Anterior cingulate cortex (tissue), 58 donors: ENCODE data around the gene RALGPS2.
"Not testable (repeated sequence)": the region's sequence is repeated elsewhere in the genome, so short reads cannot be mapped to it uniquely, and the experiment has no call there.

ENCODE experiments used
- DNase-seq, 58 donors: peaks; one replicate each; lab custom pipeline; 2025; lab: John Stamatoyannopoulos, UW

The RALGPS2 gene

DNA sequence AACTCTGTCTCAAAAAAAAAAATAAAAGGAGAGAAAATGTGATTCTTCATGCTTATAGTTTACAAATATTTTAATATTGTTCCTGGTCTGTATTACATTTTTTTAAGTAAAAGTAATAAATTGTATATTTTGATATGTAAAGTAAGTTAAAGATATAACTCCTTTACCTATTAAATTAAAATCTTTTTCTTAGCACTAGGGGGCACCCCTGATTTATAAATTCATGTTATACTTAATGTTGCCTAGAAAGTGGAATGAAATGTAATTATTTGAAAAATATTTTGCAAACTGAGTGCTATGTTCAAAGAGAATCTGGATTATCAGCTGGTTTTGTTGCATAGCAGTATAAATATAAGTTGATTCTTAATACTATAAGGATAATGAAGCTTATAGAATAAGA lies 49.2 kb downstream of the RALGPS2 start:
- DNase-seq = peak in 1 of 58 donors; percentile 7

DNA sequence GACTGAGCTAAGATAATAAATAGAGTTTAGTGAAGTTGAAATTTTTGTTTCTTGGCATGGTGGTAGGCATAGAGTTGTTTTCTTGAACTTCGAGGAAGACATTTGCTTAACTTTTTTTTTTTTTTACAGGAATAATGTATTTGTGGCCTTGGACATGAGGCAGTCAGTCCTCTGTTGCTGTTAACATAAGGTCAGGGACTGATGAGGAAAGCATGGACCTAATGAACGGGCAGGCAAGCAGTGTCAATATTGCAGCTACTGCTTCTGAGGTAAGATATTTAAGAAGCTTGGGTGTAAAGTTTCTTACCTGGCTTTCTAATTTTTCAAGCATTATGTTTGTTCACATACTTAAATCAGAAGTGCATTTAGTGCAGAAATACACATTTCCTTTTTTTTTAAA lies 51.5 kb downstream of the RALGPS2 start:
- no peak for DNase-seq

DNA sequence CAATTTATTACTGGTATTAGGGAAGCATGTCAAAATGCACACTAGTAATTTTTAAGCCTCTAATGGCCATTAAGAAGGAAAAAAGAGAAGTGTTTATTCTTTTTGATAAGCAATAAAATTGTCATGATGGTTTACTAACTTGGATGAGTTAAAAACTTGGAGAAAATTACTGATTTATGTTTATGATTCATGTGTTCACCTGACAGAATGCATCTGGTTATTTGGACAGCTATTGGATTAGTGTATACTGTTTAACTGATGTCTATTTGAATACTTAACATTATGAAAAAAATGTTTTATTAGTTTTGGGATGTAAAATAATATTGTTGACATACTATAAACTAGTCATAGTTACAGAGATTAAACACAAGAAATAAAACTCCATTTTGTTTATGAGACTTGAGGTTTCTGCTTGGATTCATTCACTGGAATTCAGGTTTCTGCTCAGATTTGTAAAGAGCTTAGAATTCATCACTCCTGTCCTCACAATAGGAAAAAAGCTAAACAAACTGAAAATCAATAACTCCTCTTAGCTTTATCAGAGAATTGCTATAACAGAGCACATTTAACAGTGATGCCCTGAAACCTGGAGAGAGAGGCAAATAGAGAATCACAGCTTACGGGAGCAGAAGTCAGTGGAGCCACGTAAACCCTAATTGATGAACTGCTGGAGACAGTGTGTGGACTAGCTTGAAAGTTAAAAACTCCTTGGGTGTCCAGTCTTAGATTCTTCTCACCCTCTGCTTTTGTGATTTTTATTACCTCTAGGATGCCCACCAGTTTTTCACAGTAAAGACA lies 56.7 kb downstream of the RALGPS2 start:
- no peak for DNase-seq

DNA sequence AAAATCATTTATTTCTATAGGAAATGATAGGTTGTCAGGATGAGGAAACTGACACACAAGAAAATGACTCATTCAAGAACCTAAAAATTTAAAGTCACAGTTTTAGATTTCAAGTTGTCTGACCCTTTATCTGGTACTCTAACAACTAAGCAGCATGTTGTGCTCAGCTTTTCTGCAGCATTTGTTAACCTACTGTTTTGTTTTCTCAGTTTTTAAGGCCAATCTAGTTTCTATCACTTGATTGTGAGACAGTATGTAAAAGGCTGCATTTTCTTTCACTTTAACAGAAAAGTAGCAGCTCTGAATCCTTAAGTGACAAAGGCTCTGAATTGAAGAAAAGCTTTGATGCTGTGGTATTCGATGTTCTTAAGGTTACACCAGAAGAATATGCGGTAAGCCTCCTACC lies 59.1 kb downstream of the RALGPS2 start:
- DNase-seq = no peak

GRCh38 chr1:178792394-178792793 lies 67.3 kb downstream of the RALGPS2 start:
- DNase-seq = no peak

GRCh38 chr1:178796013-178796412 lies 71.0 kb downstream of the RALGPS2 start:
- DNase-seq = no peak

DNA sequence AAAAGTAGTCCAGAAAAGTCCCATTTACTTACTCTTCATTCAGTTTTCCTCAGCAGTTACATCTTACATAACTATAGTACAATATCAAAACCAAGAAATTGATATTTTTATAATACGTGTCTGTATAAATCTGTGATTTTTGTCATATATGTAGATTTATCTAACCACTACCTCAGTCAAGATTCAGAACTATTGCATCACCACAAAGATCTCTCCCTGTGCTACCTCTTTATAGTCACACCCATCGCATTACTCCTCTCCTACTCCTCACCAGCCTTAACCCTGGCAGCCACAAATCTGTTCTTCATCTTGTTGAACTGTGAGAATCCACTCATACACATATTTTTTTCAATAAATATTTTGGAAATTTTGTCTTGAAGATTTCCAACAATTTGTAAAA lies 72.5 kb downstream of the RALGPS2 start:
- no peak for DNase-seq

- no peak for DNase-seq
These were observed 73.3 kb downstream of the RALGPS2 start for GRCh38 chr1:178798232-178798861.

- DNase-seq = no peak
These were observed 77.8 kb downstream of the RALGPS2 start for GRCh38 chr1:178802873-178803272.

GRCh38 chr1:178806665-178807300 lies 81.7 kb downstream of the RALGPS2 start:
- no peak for DNase-seq

GRCh38 chr1:178808529-178808928 lies 83.5 kb downstream of the RALGPS2 start:
- no peak for DNase-seq

GRCh38 chr1:178810585-178810984 lies 85.5 kb downstream of the RALGPS2 start:
- DNase-seq = no peak

- no peak for DNase-seq
These were observed 93.4 kb downstream of the RALGPS2 start for GRCh38 chr1:178818416-178818815.

DNA sequence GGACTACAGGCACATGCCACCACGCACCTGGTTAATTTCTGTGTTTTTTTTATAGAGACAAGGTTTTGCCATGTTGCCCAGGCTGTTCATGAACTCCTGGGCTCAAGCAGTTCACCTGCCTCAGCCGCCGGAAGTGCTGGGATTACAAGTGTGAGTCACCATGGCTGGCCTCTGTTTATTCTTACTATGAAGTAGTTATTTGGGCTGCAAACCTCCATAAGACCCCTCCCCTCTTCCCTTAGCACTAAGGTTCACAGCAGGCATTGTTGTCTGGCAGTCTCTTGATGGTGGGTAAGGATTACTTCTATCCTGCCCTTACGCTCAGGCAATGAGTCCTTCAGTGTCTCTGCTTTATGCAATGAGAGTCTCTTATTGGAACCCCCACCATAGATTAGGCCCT lies 94.1 kb downstream of the RALGPS2 start:
- DNase-seq = no peak

- DNase-seq = no peak
These were observed 96.3 kb downstream of the RALGPS2 start for GRCh38 chr1:178821134-178821866.

DNA sequence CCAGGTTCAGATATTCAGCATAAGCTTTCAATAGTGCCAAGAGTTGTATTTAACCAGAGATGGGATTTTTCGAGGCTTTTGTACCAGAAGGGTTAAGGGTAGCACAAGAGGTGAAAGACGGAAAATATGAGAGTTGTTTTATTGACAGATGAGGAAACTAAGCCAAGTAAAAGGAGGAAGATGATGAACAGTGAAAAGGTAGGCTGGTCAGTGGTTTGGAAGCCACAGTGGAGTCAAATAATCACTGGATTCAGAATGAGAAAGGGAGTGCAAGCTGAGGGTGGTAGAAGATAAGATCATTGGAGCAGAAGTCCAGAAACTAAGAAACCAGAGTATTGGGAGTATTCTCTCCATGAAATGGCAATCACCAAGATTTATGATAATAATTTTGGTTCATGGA lies 100.1 kb downstream of the RALGPS2 start:
- DNase-seq = no peak

DNA sequence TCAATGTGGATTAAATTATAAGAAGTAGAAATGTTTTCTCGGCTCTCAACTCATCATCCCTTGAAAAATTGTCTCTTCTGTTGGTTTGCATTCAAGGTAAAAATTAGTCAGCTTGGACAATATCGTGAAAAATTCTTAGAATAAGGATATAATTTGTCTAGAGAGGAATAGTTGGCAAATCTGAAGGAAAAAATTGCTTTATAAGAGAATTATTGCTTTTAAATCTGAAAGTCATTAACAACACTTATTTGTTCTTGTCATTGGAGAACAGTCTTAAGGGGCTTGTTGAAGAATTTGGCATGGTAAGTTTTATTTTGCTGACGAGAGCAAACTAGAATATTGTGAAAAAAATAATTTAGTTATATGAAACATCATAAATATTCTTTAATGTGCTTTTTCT lies 119.4 kb downstream of the RALGPS2 start:
- DNase-seq = no peak

DNA sequence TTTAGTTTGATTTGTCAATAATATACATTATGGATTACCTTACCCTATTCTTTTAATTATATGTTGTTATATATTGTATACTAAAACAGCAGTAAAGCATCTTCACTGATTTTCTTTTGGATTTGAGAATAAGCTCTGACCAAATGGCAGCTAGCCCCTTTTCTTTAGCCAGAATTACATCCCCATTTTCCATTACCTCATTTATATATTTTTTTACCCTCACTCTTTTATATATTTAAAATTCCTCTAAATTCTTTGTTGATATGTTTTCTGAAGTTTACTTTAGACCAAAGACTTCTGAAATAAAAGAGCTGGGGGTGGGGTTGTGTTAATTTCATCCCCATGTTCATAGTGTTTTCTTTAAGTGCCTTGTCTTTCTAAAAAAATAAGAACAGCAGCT lies 121.3 kb downstream of the RALGPS2 start:
- no peak for DNase-seq

GRCh38 chr1:178847396-178847849 lies 122.4 kb downstream of the RALGPS2 start:
- DNase-seq = no peak

DNA sequence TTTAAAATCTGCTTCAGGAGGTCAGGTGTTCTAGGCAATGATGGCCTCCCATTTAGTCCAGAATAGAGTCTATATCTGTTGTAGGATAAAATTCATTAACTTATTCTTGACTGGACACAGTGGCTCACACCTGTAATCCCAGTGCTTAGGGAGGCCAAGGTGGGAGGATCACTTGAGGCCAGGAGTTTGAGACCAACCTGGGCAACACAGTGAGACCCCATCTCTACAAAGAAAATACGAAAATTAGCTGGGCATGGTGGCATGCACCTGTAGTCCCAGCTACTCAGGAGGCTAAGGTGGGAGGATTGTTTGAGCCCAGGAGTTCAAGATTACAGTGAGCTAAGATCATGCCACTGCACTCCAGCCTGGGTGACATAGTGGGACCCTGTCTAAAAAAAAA lies 122.9 kb downstream of the RALGPS2 start:
- DNase-seq = not testable (repeated sequence)

DNA sequence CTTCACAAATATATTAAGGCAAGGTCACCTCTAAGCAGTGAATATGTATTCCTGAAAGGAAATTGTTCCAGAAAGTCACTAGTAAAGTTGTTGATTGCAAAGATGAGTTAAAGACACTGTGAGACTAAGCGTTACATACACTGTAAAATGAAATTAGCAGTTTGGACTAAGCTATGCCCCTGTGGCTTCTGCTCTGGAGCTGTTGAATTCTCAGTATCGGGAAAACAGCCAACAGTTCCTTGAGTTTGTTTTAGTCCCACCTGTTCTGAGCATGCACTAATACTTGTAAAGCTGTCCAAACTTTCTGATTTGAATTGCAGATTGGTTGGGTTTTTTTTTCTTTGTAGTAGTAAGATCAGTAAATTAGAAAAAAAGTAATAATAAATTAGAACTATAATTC lies 124.9 kb downstream of the RALGPS2 start:
- DNase-seq = no peak
